WTC11 (cell line): ENCODE results near the gene TDRD9. TPM values are rescaled to one million over a fixed set of nuclear protein-coding genes. Genes with fewer than 3 reads are reported as not detected.

Experiments
- ATAC-seq: fragments of 200-7000 bp; cut with Tn5 transposase; 2 replicates; pipeline ENCODE4 v1.10.0; 2021; ENCODE audit warnings: mild to moderate bottlenecking, moderate library complexity
- CTCF ChIA-PET: fragments of 300-600 bp; sonication (Branson Sonifier 250); formaldehyde crosslinking; loops from one replicate; lab custom pipeline; 2021; ENCODE audit warnings: antibody characterized with exemption; lab: Charles Lee
- POLR2A ChIA-PET: fragments of 350-600 bp; sonication (Branson Sonifier 250); formaldehyde crosslinking; loops from one replicate; lab custom pipeline; 2021; ENCODE audit warnings: antibody characterized with exemption; lab: Charles Lee
- DNase-seq: peaks from one replicate; pipeline ENCODE4 v3.0.0; 2021; ENCODE audit warnings: low spot score
- H3K27ac Mint-ChIP-seq: 2 replicates; pipeline ENCODE4 v1.8.0; 2021; ENCODE audit warnings: mixed read lengths
- H3K27me3 Mint-ChIP-seq: 2 replicates; pipeline ENCODE4 v1.8.0; 2021; ENCODE audit warnings: low read depth, mild to moderate bottlenecking, moderate library complexity, mixed read lengths
- H3K36me3 Mint-ChIP-seq: 2 replicates; pipeline ENCODE4 v1.8.0; 2021; ENCODE audit warnings: mixed read lengths
- H3K4me1 Mint-ChIP-seq: 2 replicates; pipeline ENCODE4 v1.8.0; 2022; ENCODE audit warnings: mixed read lengths
- H3K4me3 Mint-ChIP-seq: 2 replicates; pipeline ENCODE4 v1.8.0; 2021; ENCODE audit warnings: mild to moderate bottlenecking, moderate library complexity, mixed read lengths
- H3K9me3 Mint-ChIP-seq: 2 replicates; pipeline ENCODE4 v1.8.0; 2021; ENCODE audit warnings: mixed read lengths
- AR ChIP-seq: fragments of 250-450 bp; sonication (Bioruptor Pico); IDR thresholded peaks from 2 replicates; pipeline ENCODE4 v1.9.0; 2021; ENCODE audit warnings: mild to moderate bottlenecking
- ATF1 ChIP-seq: sonication (generic); formaldehyde crosslinking; IDR thresholded peaks from 2 replicates; pipeline ENCODE4 v1.8.1; 2023; ENCODE audit warnings: mild to moderate bottlenecking, moderate library complexity, missing genetic modification reagents
- CREM ChIP-seq: sonication (generic); formaldehyde crosslinking; IDR thresholded peaks from 2 replicates; pipeline ENCODE4 v1.8.1; 2022; ENCODE audit warnings: mild to moderate bottlenecking, missing genetic modification reagents, moderate library complexity
- GABPB1 ChIP-seq: sonication (generic); formaldehyde crosslinking; IDR thresholded peaks from 2 replicates; pipeline ENCODE4 v1.8.1; 2023; ENCODE audit warnings: mild to moderate bottlenecking, missing genetic modification reagents
- HMGXB4 ChIP-seq: sonication (generic); formaldehyde crosslinking; IDR thresholded peaks from 2 replicates; pipeline ENCODE4 v1.8.1; 2023; ENCODE audit warnings: mild to moderate bottlenecking, moderate library complexity, missing genetic modification reagents
- JUN ChIP-seq: sonication (generic); formaldehyde crosslinking; IDR thresholded peaks from 2 replicates; pipeline ENCODE4 v1.8.0; 2023; ENCODE audit warnings: mild to moderate bottlenecking, missing genetic modification reagents
- KAT7 ChIP-seq: sonication (generic); formaldehyde crosslinking; IDR thresholded peaks from 2 replicates; pipeline ENCODE4 v1.8.1; 2023; ENCODE audit warnings: missing genetic modification reagents, mild to moderate bottlenecking, borderline replicate concordance
- MAX ChIP-seq: sonication (generic); formaldehyde crosslinking; IDR thresholded peaks from 2 replicates; pipeline ENCODE4 v1.8.0; 2022; ENCODE audit warnings: mild to moderate bottlenecking, missing genetic modification reagents
- MXD4 ChIP-seq: fragments of 250-450 bp; sonication (Bioruptor Pico); IDR thresholded peaks from 2 replicates; pipeline ENCODE4 v1.8.0; 2021; ENCODE audit warnings: mild to moderate bottlenecking, moderate library complexity, borderline replicate concordance
- NFYB ChIP-seq: sonication (generic); formaldehyde crosslinking; conservative IDR thresholded peaks from 2 replicates; pipeline ENCODE4 v1.8.0; 2022; ENCODE audit warnings: low read depth, missing genetic modification reagents
- NR3C1 ChIP-seq: sonication (generic); formaldehyde crosslinking; conservative IDR thresholded peaks from 2 replicates; pipeline ENCODE4 v1.8.1; 2023; ENCODE audit warnings: low read depth, mild to moderate bottlenecking, missing genetic modification reagents
- SMAD3 ChIP-seq: sonication (generic); formaldehyde crosslinking; IDR thresholded peaks from 2 replicates; pipeline ENCODE4 v1.8.0; 2022; ENCODE audit warnings: missing genetic modification reagents, mild to moderate bottlenecking, borderline replicate concordance
- SMAD4 ChIP-seq: sonication (generic); formaldehyde crosslinking; IDR thresholded peaks from 2 replicates; pipeline ENCODE4 v1.8.0; 2022; ENCODE audit warnings: mild to moderate bottlenecking, missing genetic modification reagents
- SP1 ChIP-seq: sonication (generic); formaldehyde crosslinking; conservative IDR thresholded peaks from 2 replicates; pipeline ENCODE4 v1.8.1; 2022; ENCODE audit warnings: missing genetic modification reagents
- USF1 ChIP-seq: sonication (generic); formaldehyde crosslinking; IDR thresholded peaks from 2 replicates; pipeline ENCODE4 v1.8.0; 2022; ENCODE audit warnings: mild to moderate bottlenecking, missing genetic modification reagents
- ZNF121 ChIP-seq: sonication (generic); formaldehyde crosslinking; IDR thresholded peaks from 2 replicates; pipeline ENCODE4 v1.8.0; 2023; ENCODE audit warnings: missing genetic modification reagents
- ZNF263 ChIP-seq: sonication (generic); formaldehyde crosslinking; IDR thresholded peaks from 2 replicates; pipeline ENCODE4 v1.8.1; 2022; ENCODE audit warnings: low read depth, mild to moderate bottlenecking, moderate library complexity, missing genetic modification reagents
- ZNF396 ChIP-seq: fragments of 250-450 bp; sonication (Bioruptor Pico); IDR thresholded peaks from 2 replicates; pipeline ENCODE4 v1.8.0; 2021; ENCODE audit warnings: mild to moderate bottlenecking, moderate library complexity, borderline replicate concordance
- total RNA-seq: library from RNA; stranded (reverse); gene quantifications from 3 replicates; pipeline ENCODE4 v1.2.3, GENCODE V29; 2021
- TF ChIP-seq, protein P1 (sequence below): fragments of 250-450 bp; sonication (Bioruptor Pico); conservative IDR thresholded peaks from 2 replicates; pipeline ENCODE4 v1.9.0; 2021; ENCODE audit warnings: mild to moderate bottlenecking
- TF ChIP-seq, protein P2 (sequence below): sonication (generic); formaldehyde crosslinking; IDR thresholded peaks from 2 replicates; pipeline ENCODE4 v1.8.0; 2022; ENCODE audit warnings: mild to moderate bottlenecking, missing genetic modification reagents
- TF ChIP-seq, protein P3 (sequence below): sonication (generic); formaldehyde crosslinking; IDR thresholded peaks from 2 replicates; pipeline ENCODE4 v1.8.1; 2023; ENCODE audit warnings: mild to moderate bottlenecking, missing genetic modification reagents, moderate library complexity

TDRD9 gene
- total RNA-seq, 1 experiment from 2014 or later, result 0.17 TPM

DNA sequence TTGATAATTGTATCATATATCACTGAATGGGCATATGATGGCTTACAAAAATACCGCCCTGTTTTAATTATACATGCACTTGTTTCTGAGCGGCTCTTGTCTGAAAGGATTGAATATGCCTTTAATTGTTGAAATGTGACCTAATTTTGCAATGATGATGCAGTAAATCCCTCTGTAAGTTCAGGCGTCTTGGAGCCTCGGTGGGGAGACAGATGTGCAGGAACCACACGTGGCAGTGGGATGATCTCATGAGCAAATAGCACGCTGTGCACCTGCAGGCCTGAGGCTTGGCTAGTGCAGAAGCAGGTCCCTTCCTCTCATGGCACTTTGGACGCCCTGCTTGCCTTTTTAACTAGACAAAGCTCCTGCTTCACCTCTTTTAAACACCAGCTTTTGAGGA lies 108.0 kb downstream of the TDRD9 start:
- ATAC-seq (no peak), DNase-seq (no peak)
- H3K36me3 Mint-ChIP-seq, result no peaks in the 10 kb centered on the region
- no peaks in the 10 kb centered on the region for H3K27me3 Mint-ChIP-seq
- ChIA-PET POLR2A (no interaction called here), CTCF (no interaction called here)
- H3K9me3 Mint-ChIP-seq, result no peaks in the 10 kb centered on the region
- H3K27ac Mint-ChIP-seq, result no peak overlapping the region
- TF ChIP-seq KAT7 (CRISPR knock-in tag) (no peak), GABPB1 (no peak), SMAD4 (CRISPR knock-in tag) (no peak), NFYB (CRISPR knock-in tag) (no peak), MAX (CRISPR knock-in tag) (no peak), SP1 (CRISPR knock-in tag) (no peak), MXD4 (CRISPR knock-in tag) (no peak)
- TF ChIP-seq, protein P1, sequence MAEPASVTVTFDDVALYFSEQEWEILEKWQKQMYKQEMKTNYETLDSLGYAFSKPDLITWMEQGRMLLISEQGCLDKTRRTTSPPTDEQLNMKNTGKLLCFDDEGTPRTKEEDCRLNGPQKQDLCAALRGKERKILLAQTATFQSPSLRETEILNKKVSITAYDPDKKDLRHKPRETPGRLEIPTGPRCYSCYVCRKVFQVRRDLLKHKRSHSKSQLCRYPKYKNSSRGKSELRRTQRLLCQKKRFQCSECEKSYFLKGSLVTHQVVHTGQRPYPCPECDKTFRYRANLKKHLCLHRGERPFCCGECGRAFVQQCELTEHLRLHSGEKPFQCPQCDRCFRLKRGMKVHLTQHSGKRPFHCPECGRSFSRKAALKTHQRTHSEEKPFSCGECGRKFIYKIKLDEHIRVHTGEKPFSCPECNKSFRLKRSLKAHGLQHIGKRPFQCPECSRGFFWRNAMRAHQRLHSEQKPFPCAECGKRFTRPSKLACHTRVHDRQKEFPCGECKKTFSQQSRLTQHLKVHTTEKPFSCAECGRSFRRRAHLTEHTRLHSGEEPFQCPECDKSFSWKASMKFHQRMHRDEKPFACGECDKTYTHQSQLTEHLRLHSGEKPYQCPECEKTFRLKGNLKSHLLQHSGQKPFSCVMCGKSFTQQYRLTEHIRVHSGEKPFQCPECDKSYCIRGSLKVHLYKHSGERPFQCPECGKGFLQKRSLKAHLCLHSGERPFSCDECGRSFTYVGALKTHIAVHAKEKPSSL (CRISPR knock-in tag), result no peak
- TF ChIP-seq, all 79 proteins: peak for 0
- H3K4me3 Mint-ChIP-seq, result no peak overlapping the region
- peaks cover 15% of the 10 kb centered on the region for H3K4me1 Mint-ChIP-seq

GRCh38 chr14:104037074-104037473 lies 108.8 kb downstream of the TDRD9 start:
- ATAC-seq (no peak), DNase-seq (no peak)
- Mint-ChIP-seq H3K4me3 (no peak overlapping the region), H3K36me3 (no peaks in the 10 kb centered on the region), H3K4me1 (peaks cover 15% of the 10 kb centered on the region), H3K9me3 (no peaks in the 10 kb centered on the region), H3K27me3 (no peaks in the 10 kb centered on the region), H3K27ac (no peak overlapping the region)
- ChIA-PET CTCF (no interaction called here), POLR2A (no interaction called here)
- TF ChIP-seq, protein P2, sequence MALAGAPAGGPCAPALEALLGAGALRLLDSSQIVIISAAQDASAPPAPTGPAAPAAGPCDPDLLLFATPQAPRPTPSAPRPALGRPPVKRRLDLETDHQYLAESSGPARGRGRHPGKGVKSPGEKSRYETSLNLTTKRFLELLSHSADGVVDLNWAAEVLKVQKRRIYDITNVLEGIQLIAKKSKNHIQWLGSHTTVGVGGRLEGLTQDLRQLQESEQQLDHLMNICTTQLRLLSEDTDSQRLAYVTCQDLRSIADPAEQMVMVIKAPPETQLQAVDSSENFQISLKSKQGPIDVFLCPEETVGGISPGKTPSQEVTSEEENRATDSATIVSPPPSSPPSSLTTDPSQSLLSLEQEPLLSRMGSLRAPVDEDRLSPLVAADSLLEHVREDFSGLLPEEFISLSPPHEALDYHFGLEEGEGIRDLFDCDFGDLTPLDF (CRISPR knock-in tag), result no peak
- TF ChIP-seq JUN (no peak), ZNF263 (CRISPR knock-in tag) (no peak), HMGXB4 (CRISPR knock-in tag) (no peak), AR (CRISPR knock-in tag) (no peak), ATF1 (no peak), CREM (CRISPR knock-in tag) (no peak), NR3C1 (CRISPR knock-in tag) (no peak), USF1 (CRISPR knock-in tag) (no peak), ZNF396 (CRISPR knock-in tag) (no peak), SMAD3 (CRISPR knock-in tag) (no peak), ZNF121 (CRISPR knock-in tag) (no peak)
- TF ChIP-seq, protein P3, sequence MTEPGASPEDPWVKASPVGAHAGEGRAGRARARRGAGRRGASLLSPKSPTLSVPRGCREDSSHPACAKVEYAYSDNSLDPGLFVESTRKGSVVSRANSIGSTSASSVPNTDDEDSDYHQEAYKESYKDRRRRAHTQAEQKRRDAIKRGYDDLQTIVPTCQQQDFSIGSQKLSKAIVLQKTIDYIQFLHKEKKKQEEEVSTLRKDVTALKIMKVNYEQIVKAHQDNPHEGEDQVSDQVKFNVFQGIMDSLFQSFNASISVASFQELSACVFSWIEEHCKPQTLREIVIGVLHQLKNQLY, result no peak
- TF ChIP-seq, protein P1 (CRISPR knock-in tag), result no peak
